Measurements from ENCODE around the gene WFS1.

Gene WFS1

DNA sequence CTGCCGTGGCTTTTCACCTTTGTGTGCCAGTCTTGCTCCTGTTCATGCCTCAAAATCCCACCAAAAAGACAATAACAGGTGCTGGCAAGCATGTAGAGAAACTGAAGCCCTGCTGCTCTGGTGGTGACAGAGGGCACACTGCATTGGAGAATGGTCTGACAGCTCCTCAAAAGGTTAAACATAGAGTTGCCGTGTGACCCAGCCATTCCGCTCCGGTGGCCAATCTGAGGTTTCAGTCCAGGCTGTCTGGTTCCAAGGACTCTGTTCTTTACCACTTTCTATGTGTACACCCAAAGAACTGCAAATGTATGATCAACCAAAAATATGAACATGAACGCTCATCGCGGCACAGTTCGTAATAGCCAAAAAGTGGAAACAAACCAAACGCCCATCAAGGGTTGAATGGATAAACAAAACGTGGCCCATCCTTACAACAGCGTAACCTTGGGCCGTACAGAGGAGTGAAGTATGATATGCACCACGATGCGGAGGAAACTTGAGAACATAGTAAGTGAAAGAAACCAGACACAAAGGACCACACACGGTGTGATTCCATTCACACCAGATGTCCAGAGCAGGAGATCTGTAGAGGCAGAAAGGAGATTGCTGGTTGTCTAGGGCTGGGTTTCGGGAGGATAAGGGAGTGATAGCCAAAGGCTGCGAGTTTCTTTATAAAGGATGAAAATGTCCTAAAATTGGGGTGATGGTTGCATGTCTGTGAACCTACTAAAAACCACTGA lies 33.6 kb upstream of the WFS1 start:
- DNase-seq (ENCODE audit: low spot score), result no peak

- no peak for DNase-seq (ENCODE audit: low spot score)
Measured at GRCh38 chr4:6236816-6237390, 32.7 kb upstream of the WFS1 start.

DNA sequence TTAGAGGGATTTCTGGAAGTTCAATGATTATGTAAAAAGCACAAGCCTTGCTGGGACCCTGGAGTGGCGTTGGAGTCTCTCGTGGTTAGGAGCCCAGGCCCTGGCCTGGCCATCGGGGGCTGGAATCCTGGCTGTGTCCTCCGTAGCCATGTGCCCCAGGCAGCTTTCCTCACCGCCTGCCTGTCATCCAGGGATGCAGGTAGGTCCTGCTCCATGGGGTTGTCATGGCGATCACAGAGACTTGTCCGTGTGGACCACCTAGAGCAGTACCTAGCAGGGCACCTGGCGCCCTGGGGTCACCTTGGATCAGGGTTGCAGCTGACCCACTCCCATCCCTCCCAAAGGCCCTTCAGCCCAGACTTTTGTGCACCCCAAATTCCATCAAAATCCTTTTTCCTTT lies 30.2 kb upstream of the WFS1 start:
- DNase-seq (ENCODE audit: low spot score), result no peak

DNA sequence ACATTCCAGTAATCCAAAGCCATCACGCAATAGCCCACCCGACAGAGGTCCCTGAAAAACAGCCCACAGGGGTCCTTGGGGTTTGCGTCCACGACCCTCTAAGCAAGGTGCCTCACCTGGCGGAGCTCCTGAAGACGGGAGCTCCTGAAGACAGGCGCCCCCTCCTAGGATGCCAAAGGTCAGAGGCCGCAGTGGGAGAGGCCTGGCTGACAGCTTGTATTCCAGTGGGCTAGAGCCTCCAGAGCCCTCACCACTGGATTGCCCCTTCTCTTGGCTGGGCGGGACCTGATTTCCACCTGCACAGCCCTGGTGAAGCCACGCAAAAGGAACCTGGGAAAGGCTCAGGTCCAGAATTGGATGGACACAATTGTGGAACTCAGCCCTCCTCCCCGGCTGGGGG lies 29.7 kb upstream of the WFS1 start:
- no peak for DNase-seq (ENCODE audit: low spot score)

DNA sequence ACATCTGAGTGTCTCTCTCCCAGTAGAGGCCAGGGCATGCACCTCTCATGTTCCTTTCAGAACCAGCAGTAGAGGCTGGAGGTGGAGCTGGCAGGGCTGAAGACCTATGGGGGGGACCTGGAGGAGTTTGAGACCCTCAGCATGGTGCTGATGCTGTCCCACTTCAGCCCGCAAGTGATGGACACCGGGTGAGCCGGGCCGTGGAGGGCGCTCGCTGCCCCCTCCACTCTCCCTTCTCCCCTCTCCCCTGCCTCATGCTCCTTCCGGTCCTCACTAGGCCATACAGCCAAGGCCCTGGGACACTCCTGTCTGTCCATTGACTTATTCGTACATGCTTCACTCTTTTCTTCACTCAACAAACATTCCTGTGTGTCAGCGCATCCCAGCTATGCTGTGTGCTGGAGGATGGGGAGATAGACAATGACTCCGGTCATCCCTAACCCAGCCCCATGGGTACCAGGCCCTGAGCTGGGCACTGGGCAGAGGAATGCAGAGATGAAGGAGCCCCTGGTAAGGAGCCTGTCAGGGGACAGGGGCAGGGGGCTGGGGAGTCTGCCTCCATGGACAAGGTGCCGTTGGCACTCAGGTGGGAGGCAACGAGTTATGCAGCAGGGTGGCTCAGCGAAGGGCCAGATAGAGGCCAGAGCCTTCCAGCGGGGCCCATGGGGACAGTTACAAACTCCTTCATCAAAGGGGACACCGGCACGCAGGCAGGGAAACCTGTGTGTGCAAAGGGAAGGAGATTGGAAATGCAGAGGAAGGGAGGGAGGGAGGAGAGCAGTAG lies 28.4 kb upstream of the WFS1 start:
- no peak for DNase-seq (ENCODE audit: low spot score)

DNA sequence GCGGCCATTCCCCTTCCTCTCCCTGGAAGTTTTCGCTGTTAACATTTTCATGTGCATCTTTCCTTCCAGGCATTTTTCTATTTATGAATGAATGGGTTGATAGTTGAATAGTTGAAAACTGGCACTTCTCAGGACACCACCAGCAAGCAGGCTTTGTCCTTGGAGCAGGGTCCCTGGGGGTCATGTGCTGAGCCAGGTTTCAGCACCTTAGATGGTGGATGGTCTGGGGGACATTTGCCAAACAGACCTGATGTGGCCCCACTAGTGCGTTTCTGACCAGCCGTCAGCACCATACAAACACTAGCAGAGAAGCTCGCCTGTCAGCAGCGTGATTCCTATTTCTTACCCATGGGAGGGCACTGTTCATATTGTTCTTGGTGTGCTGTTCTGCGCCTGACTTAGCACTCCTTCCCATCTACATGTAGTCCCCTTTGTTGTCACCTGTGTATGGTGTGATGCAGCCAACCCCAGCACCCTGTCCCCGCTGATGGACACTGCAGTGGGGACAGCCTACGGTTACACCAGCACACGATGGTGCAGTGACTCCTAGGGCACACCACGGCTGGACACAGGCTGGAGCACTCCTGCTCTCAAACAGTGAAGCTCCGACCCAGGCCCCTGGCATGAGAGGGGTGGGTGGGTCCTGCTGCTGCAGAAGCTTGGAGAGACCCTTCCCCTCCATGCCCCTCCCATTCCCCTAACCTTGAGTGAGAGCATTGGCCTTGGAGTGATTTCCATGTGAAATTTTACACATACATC lies 27.2 kb upstream of the WFS1 start:
- no peak for DNase-seq (ENCODE audit: low spot score)

DNA sequence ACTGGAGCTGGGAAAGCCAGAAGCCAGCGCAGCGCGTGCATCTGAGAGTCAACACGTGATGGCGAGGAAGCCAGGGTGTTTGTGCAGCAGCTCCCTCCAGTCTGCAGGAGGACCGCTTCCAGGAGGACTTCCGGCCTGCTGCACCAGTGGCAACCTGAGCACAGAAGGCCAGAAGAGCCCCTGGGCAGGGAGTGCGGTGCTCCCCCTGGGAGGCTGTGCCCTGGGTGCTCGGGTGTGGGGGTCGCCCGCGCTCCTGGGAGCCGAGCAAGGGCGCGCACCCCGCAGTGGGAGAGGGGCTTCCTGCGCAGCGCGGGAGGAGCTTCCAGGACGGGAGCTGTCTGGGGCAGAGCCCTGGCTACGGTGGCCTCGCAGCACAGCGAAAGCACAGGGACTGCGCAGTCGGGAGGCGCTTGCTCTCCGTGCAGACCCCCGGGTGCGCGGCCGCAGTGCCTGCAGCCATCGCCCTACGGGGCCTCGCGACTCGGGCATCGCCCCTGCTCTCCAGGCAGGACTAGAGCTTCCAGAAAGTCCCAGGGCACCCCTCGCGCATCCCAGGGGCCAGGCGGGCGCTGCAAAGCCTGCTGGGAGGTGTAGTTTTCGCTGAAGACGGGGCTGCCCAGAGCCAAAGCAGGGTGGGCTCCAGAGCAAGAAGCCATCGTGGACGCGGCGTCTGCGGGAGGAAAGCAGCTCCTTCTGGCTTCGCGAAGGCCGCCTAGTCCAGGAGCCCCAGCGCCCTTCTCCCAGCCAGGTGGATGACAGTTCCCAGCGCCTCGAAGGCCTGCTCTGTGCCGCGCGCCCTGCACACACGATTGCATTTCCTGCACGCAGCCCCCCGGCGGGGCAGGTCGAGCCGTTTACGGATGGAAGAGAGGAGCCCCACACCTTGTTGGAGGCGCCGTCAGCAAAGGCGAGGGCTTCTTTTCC lies 24.1 kb upstream of the WFS1 start:
- DNase-seq (ENCODE audit: low spot score), result no peak

DNA sequence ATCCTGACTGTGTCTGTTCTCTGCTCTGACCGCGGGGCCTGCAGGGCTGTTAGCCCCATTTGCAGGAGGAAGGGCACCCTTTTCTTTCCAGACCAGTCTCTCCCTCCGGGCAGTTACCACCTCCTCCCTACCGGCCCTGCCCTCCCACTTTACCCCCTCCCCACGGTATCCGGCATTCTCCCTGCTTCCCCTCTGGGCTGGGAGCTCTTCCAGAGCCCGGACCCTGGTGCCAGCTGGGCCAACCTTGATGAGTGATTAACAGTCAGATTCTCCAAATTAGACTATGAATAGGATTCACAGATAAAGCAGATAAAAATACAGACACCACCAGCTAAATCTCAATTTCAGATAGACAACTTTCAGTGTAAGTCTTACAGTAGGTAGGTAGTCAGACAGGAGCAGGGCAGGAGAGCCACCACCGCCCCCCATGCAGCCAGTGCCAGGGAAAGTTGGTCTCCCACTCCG lies 23.4 kb upstream of the WFS1 start:
- no peak for DNase-seq (ENCODE audit: low spot score)

- no peak for DNase-seq (ENCODE audit: low spot score)
Measured at GRCh38 chr4:6248394-6248793, 21.3 kb upstream of the WFS1 start.

DNA sequence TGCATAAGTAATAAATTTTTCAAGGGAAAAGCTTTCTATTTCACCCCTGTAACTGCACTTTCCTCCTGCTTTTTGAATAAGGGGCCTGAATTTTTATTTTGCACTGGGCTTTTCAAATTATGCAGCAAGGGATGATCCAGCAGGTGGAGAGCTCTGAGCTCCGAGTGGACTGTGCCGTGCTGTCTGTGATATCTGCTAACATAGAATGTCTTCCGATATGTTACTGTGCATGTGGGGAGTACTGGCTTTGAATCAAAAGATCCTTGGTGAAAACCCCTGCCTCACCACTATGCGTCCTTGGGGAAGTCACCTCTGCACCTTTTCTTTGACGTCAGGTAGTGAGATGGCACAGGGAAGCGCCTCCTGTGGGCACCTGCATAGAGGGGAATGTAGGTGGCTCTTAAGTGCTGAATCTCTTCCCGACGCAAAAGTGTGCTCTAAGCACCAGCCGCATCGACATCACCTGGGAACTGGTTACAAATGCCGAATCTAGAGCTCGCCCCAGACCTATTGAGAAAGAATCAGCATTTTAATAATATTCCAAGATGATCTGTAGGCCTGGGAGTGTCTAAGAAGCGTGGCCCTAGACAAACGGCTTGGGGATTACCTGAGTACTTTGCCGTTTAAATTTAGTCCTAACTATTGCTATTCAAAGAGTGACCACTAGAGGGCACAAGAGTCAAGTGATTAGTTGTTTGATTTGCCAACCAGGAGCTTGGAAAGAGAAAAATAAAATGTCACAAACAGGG lies 19.2 kb upstream of the WFS1 start:
- DNase-seq (ENCODE audit: low spot score), result peak; percentile 78

- DNase-seq (ENCODE audit: low spot score), result no peak
Measured at GRCh38 chr4:6250984-6251295, 18.7 kb upstream of the WFS1 start.

DNA sequence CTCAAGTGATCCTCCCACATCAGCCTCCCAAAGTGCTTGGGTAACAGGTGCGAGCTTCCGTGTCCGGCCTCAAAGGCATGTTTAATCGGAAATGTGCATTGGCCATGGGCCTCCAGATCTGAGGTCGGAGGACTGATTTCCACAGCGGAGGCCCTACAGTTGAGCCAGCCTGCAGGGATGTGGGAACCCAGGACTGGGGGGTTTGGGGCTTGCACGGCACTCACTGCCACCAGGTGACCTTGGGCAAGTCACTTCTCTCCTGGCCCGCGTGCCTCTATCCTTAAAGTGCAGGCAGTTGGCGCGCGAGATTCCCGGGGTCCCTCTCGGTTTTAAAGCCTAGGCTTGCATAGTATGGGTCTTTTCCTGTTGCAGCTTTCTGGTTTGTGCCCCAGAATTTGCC lies 18.3 kb upstream of the WFS1 start:
- DNase-seq (ENCODE audit: low spot score), result no peak

- no peak for DNase-seq (ENCODE audit: low spot score)
Measured at GRCh38 chr4:6252051-6252450, 17.6 kb upstream of the WFS1 start.

GRCh38 chr4:6253111-6253510 lies 16.5 kb upstream of the WFS1 start:
- DNase-seq (ENCODE audit: low spot score), result no peak

GRCh38 chr4:6253961-6254360 lies 15.7 kb upstream of the WFS1 start:
- no peak for DNase-seq (ENCODE audit: low spot score)

DNA sequence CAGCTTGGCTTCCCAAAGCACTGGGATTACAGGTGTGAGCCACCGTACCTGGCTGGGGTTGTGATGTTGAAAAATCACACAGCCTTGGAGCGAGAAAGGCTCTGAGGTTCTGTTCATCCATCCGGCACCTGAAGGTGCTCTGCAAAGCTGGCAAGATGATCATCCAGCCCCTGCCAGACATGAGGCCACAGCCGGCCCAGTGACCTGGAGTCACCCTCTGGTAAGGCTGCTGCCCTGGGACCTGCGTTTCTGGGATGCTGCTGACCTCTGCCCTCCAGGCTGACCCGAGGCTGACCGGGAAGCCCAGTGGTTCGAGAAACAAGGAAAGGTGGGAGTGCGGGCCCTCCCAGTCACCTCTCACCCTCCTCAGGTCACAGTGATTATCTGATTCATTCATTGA lies 13.5 kb upstream of the WFS1 start:
- DNase-seq (ENCODE audit: low spot score), result no peak

DNA sequence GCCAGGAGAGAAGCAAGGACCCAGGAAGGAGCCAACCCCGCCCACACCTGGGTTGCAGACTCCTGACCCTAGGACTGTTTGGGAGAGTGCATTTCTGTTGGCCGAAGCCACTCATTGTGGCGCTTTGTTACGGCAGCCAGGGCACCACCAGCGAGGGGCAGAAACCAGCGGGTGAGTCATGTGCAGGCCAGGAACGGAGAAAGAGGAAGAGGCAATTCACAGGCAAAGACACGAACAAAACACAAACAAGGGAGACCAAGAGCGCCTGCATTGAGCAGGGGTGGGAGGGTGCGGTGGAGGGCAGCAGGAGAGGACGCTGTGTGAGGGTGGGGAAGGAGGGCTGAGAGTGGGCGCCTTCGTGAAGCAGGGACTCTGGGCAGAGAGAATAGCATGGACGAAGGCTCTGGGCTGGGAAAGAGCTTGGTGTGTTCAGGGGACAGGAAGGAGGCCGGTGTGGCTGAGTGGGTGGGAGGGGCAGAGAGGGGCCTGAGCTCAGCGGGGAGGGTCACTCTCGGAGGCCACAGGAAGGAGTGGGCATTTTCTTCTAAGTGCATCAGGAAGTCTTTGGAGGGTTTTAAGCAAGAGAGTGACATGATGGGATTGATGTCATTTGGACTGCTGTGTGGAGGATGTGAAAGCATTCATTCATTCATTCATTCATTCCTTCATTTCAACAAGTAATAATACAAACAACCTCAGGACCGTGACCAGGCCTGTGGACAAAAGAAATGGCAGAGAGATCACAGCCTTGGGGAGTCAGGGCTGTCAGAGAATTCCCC lies 12.2 kb upstream of the WFS1 start:
- DNase-seq (ENCODE audit: low spot score), result no peak

- DNase-seq (ENCODE audit: low spot score), result no peak
Measured at GRCh38 chr4:6258026-6258360, 11.7 kb upstream of the WFS1 start.

GRCh38 chr4:6258741-6259140 lies 10.9 kb upstream of the WFS1 start:
- no peak for DNase-seq (ENCODE audit: low spot score)

- no peak for DNase-seq (ENCODE audit: low spot score)
Measured at GRCh38 chr4:6259886-6260285, 9.8 kb upstream of the WFS1 start.
